Gastroesophageal sphincter (tissue), 4 donors: ENCODE measurements around the gene PRKACA. TPM values are rescaled to one million over a fixed set of nuclear protein-coding genes. Genes with fewer than 3 reads are reported as not detected.
A peak's percentile ranks its signal among the peaks of the same experiment; 100 is the strongest.

Source experiments
- ATAC-seq: fragments of 150-250 bp; one replicate; pipeline ENCODE4 v1.9.1; 2016; ENCODE audit warnings: mild to moderate bottlenecking, moderate library complexity
- H3K27ac ChIP-seq, 4 donors: fragments of 200-600 bp; sonication (generic) in 3 of 4; 1 replicate in 3 of 4; 2 replicates in 1 of 4; pipeline ENCODE4 v1.5.1; 2016 to 2019
- H3K27me3 ChIP-seq: fragments of 200-600 bp; sonication (generic); one replicate; pipeline ENCODE4 v1.5.1; 2019
- H3K36me3 ChIP-seq, 2 donors: fragments of 200-600 bp; sonication (generic); one replicate each; pipeline ENCODE4 v1.5.1; 2019; ENCODE audit warnings: control low read depth in 1 of 2
- H3K4me1 ChIP-seq, 3 donors: fragments of 200-600 bp; sonication (generic); 1 replicate in 2 of 3; 2 replicates in 1 of 3; pipeline ENCODE4 v1.5.1; 2016 to 2019; ENCODE audit warnings: control low read depth in 2 of 3
- H3K4me3 ChIP-seq, 2 donors: fragments of 200-600 bp; sonication (generic); one replicate each; pipeline ENCODE4 v1.5.1; 2019; ENCODE audit warnings: mild to moderate bottlenecking in 1 of 2, moderate library complexity in 1 of 2
- H3K9me3 ChIP-seq, 3 donors: fragments of 200-600 bp; sonication (generic); one replicate each; pipeline ENCODE4 v1.5.1; 2017 to 2019; ENCODE audit warnings: control low read depth in 2 of 3
- CTCF ChIP-seq, 4 experiments: fragments of 200-600 bp in 2 of 4; fragments of 450-650 bp in 2 of 4; sonication (generic) in 1 of 4; IDR thresholded peaks; one replicate each; pipeline ENCODE4 v1.5.1; 2017 to 2019; ENCODE audit warnings: antibody characterized with exemption in 4 of 4, mild to moderate bottlenecking in 2 of 4, moderate library complexity in 2 of 4
- EP300 ChIP-seq: sonication (generic); formaldehyde crosslinking; IDR thresholded peaks from one replicate; pipeline ENCODE4 v1.6.1; 2017; ENCODE audit warnings: antibody characterized with exemption, mild to moderate bottlenecking
- POLR2A ChIP-seq, 2 donors: fragments of 450-650 bp; IDR thresholded peaks; one replicate each; pipeline ENCODE4 v1.6.1; 2017; ENCODE audit warnings: antibody characterized with exemption in 2 of 2, mild to moderate bottlenecking in 2 of 2, moderate library complexity in 1 of 2
- POLR2AphosphoS5 ChIP-seq: sonication (generic); formaldehyde crosslinking; IDR thresholded peaks from one replicate; pipeline ENCODE4 v1.6.1; 2017; ENCODE audit warnings: antibody characterized with exemption
- WGBS, 2 donors: methylation state at CpG; one replicate each; pipeline ENCODE4 v1.1.5; 2018; ENCODE audit warnings: low coverage in 1 of 2; 5-methylcytosine and 5-hydroxymethylcytosine counted together
- total RNA-seq, 4 donors: library from RNA; depleted of rRNA; stranded (reverse); fragments of >200 nt; gene quantifications; one replicate each; pipeline ENCODE4 v1.1.0, GENCODE V29; 2016

Gene PRKACA
- total RNA-seq, 4 donors from 2014 or later = 62.3 to 138 (median 76.6) TPM

- TF ChIP-seq POLR2A (IDR thresholded peaks at IDR 0.05) = no peak
- no peak for TF ChIP-seq EP300
- no peak for TF ChIP-seq POLR2AphosphoS5
- no peak for TF ChIP-seq CTCF (IDR thresholded peaks at IDR 0.05)
- H3K9me3 ChIP-seq = no peaks in the 10 kb centered on the region
- peak; percentile 25 for ATAC-seq
- peaks cover 0 to 50% (median 16%) of the 10 kb centered on the region in 3 donors for H3K4me1 ChIP-seq
- H3K27ac ChIP-seq = peak overlapping the region; percentile 64 to 92 (median 82)
- H3K4me3 ChIP-seq = no peak overlapping the region
- WGBS, 2 donors = 83% methylated on average over 2 of the region's 16 CpGs; no CpG with 5 or more reads in 1 of the 2 donors
- no peaks in the 10 kb centered on the region for H3K27me3 ChIP-seq
- H3K36me3 ChIP-seq = peaks cover 0 to 56% of the 10 kb centered on the region in 2 donors
Observed at GRCh38 chr19:14106840-14107239, 10.7 kb downstream of the PRKACA start.

- peaks cover 0 to 42% (median 10%) of the 10 kb centered on the region in 3 donors for H3K4me1 ChIP-seq
- H3K27me3 ChIP-seq = no peaks in the 10 kb centered on the region
- H3K4me3 ChIP-seq = no peak overlapping the region
- no peak for TF ChIP-seq EP300
- no peak for TF ChIP-seq POLR2A (IDR thresholded peaks at IDR 0.05)
- TF ChIP-seq CTCF (IDR thresholded peaks at IDR 0.05) = no peak
- no peak for TF ChIP-seq POLR2AphosphoS5
- H3K27ac ChIP-seq = peak overlapping the region in 1 of 4 donors; percentile 82
- ATAC-seq = no peak
- no peaks in the 10 kb centered on the region for H3K9me3 ChIP-seq
- WGBS, 2 donors = 69 to 88% methylated on average over 3 to 4 of the region's 8 CpGs
- peaks cover 0 to 67% of the 10 kb centered on the region in 2 donors for H3K36me3 ChIP-seq
Observed at GRCh38 chr19:14105680-14106079, 11.9 kb downstream of the PRKACA start.

GRCh38 chr19:14103310-14103709 lies 14.3 kb downstream of the PRKACA start:
- TF ChIP-seq POLR2A (IDR thresholded peaks at IDR 0.05) (no peak), POLR2AphosphoS5 (no peak), CTCF (IDR thresholded peaks at IDR 0.05) (no peak)
- H3K36me3 ChIP-seq = peaks cover 0 to 91% of the 10 kb centered on the region in 2 donors
- H3K4me1 ChIP-seq = peaks cover 0 to 25% (median 10%) of the 10 kb centered on the region in 3 donors
- WGBS, 2 donors = no CpG with 5 or more reads among the region's 1 CpG
- no peak for ATAC-seq
- H3K9me3 ChIP-seq = no peaks in the 10 kb centered on the region
- H3K27me3 ChIP-seq = no peaks in the 10 kb centered on the region
- H3K4me3 ChIP-seq = no peak overlapping the region
- H3K27ac ChIP-seq = no peak overlapping the region

- ATAC-seq = no peak
- no peaks in the 10 kb centered on the region for H3K9me3 ChIP-seq
- peaks cover 0 to 97% of the 10 kb centered on the region in 2 donors for H3K36me3 ChIP-seq
- 82% methylated on average over 6 of the region's 10 CpGs; no CpG with 5 or more reads in 1 of the 2 donors for WGBS, 2 donors
- no peaks in the 10 kb centered on the region for H3K27me3 ChIP-seq
- TF ChIP-seq POLR2AphosphoS5 = no peak
- TF ChIP-seq EP300 = no peak
- no peak for TF ChIP-seq POLR2A (IDR thresholded peaks at IDR 0.05)
- TF ChIP-seq CTCF (IDR thresholded peaks at IDR 0.05) = no peak
- no peak overlapping the region for H3K4me3 ChIP-seq
- no peak overlapping the region for H3K27ac ChIP-seq
- H3K4me1 ChIP-seq = peaks cover 0 to 20% (median 6%) of the 10 kb centered on the region in 3 donors
Observed at GRCh38 chr19:14102756-14103155, 14.8 kb downstream of the PRKACA start.

- no peak for ATAC-seq
Observed at GRCh38 chr19:14102102-14102696, 15.4 kb downstream of the PRKACA start.

More at GRCh38 chr19:14102102-14102696, 15.4 kb downstream of the PRKACA start:
- WGBS, 2 donors = 67 to 73% methylated on average over 6 to 7 of the region's 11 CpGs
- no peak for TF ChIP-seq POLR2A (IDR thresholded peaks at IDR 0.05)
- no peak for TF ChIP-seq POLR2AphosphoS5
- no peak for TF ChIP-seq CTCF (IDR thresholded peaks at IDR 0.05)
- no peak for TF ChIP-seq EP300
- Histone ChIP-seq H3K4me3 (no peak overlapping the region), H3K27ac (no peak overlapping the region), H3K4me1 (peaks cover 0 to 14% (median under 1%) of the 10 kb centered on the region in 3 donors), H3K9me3 (no peaks in the 10 kb centered on the region), H3K36me3 (peaks cover 0 to 100% of the 10 kb centered on the region in 2 donors), H3K27me3 (no peaks in the 10 kb centered on the region)
